ENCODE data around the gene HMCN1. TPM values are rescaled to one million over a fixed set of nuclear protein-coding genes. Genes with fewer than 3 reads are reported as not detected.

The HMCN1 gene
- total RNA-seq, 4 donors from 2014 or later = 1.0 to 8.1 (median 2.5) TPM

DNA sequence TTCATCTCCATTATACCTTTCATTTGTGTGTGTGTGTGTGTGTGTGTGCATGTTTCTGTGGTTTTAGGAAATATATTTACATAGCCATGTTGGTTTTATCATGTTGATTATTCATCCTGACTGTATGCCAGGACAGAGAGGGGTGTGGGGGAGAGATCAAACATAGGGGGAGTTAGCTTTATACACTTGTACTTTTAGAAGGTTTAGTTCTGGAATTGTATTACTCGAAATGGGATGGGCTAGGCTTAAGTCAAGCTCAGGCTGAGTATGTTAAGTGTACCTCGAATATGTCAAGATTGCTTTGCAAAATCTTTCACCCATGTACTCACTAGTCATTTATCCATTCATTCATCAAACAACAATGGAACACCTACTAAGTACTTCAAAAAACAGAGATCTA, 123.3 kb downstream of the HMCN1 start:
- intact Hi-C loops (cut with DNase I; ENCODE audit: low total_unique reads) = no loop called here
- TF ChIP-seq POLR2A (IDR thresholded peaks at IDR 0.05) = no peak
- TF ChIP-seq, protein P1, sequence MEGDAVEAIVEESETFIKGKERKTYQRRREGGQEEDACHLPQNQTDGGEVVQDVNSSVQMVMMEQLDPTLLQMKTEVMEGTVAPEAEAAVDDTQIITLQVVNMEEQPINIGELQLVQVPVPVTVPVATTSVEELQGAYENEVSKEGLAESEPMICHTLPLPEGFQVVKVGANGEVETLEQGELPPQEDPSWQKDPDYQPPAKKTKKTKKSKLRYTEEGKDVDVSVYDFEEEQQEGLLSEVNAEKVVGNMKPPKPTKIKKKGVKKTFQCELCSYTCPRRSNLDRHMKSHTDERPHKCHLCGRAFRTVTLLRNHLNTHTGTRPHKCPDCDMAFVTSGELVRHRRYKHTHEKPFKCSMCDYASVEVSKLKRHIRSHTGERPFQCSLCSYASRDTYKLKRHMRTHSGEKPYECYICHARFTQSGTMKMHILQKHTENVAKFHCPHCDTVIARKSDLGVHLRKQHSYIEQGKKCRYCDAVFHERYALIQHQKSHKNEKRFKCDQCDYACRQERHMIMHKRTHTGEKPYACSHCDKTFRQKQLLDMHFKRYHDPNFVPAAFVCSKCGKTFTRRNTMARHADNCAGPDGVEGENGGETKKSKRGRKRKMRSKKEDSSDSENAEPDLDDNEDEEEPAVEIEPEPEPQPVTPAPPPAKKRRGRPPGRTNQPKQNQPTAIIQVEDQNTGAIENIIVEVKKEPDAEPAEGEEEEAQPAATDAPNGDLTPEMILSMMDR (IDR thresholded peaks at IDR 0.05) = no peak
- 68 to 84% methylated on average over 2 of the region's 2 CpGs for WGBS, 2 donors
- no peak for DNase-seq (ENCODE audit: low spot score in 2 of 2)
- no peak overlapping the region for H3K4me3 ChIP-seq (ENCODE audit: low read depth, poor library complexity, severe bottlenecking)

DNA sequence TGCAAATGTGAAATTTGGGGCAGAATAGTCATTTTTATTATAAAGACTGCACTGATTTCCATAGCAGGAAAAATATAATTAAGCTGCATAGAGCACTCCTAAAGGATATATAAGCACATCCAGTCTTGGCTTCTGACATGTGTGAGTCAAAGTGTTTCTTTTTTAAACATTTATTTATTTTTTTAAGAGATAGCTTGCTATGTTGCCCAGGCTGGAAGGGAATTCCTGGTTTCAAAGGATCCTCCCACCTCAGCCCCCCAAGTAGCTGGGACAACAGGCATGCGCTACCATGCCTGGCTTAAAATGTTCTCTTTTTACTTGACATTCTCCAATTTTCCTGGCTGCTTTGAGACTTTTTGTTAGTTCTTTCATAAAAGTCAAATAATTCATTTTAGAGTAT, 126.1 kb downstream of the HMCN1 start:
- intact Hi-C loops (cut with DNase I; ENCODE audit: low total_unique reads) = no loop called here
- TF ChIP-seq, protein P1 (IDR thresholded peaks at IDR 0.05) = no peak
- TF ChIP-seq POLR2A (IDR thresholded peaks at IDR 0.05) = no peak
- DNase-seq (ENCODE audit: low spot score in 2 of 2) = no peak
- no peak overlapping the region for H3K4me3 ChIP-seq (ENCODE audit: low read depth, poor library complexity, severe bottlenecking)
- WGBS, 2 donors = 95 to 100% methylated on average over 1 of the region's 1 CpG

DNA sequence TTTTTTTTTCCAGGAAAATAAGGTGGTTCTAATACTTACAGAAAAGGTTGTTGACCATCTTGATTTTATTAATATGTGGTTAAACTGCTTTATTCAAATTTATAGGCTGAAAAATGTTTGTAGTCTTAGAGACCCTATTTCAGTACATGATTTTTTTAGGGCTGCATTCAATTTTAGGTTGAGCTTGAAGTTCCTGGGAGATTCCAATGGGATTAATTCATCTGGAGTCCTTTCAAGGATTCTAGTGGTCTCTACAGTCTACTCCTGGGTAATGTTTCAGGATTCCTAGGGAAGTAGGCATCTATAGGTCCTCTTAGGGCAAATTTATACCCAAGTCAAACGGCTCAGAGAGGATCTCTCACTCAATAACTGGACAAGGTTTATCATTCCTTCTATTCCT, 126.7 kb downstream of the HMCN1 start:
- H3K4me3 ChIP-seq (ENCODE audit: low read depth, poor library complexity, severe bottlenecking) = no peak overlapping the region
- no peak for DNase-seq (ENCODE audit: low spot score in 2 of 2)
- TF ChIP-seq, protein P1 (IDR thresholded peaks at IDR 0.05) = no peak
- TF ChIP-seq POLR2A (IDR thresholded peaks at IDR 0.05) = no peak
- intact Hi-C loops (cut with DNase I; ENCODE audit: low total_unique reads) = no loop called here
- 81 to 94% methylated on average over 1 of the region's 1 CpG for WGBS, 2 donors

DNA sequence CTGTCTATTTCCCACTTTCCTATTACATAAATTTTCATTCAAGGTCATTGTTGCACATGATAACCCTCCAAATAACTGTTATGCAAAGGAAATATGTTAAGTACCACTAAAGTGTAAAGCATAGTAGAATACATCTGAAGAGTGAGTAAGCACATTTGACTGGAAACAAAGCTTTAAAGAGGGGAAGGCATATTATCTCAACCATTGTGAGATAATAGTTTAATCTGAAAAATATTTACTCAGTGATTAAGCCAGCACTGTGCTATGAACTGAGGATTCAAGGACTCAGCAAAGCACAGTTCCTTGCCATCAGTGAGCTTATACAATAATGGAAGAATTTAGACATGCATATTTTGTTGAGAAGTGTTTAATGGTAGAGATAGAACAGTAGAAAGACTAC, 127.4 kb downstream of the HMCN1 start:
- no peak for DNase-seq (ENCODE audit: low spot score in 2 of 2)
- no peak overlapping the region for H3K4me3 ChIP-seq (ENCODE audit: low read depth, poor library complexity, severe bottlenecking)
- intact Hi-C loops (cut with DNase I; ENCODE audit: low total_unique reads) = no loop called here
- TF ChIP-seq POLR2A (IDR thresholded peaks at IDR 0.05) = no peak
- TF ChIP-seq, protein P1 (IDR thresholded peaks at IDR 0.05) = no peak

DNA sequence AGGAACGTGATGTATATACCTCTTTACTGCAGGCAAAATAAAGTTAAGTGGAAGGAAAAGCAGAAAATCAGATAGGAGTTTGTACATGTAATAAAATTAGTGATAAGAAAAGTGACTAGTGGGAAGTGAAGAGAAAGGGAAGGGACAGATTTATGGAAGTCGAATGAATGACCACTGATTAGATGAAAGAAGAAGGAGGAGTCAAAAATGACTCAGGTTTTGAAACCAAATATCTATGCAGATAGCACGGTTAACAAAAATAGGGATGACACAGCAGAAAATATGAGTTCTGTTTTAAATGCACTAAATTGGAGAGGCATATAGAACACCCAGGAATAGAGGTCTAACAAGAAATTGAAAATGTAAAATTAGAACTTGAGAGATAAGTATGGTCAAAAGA, 128.0 kb downstream of the HMCN1 start:
- DNase-seq (ENCODE audit: low spot score in 2 of 2) = no peak
- H3K4me3 ChIP-seq (ENCODE audit: low read depth, poor library complexity, severe bottlenecking) = no peak overlapping the region
- WGBS, 2 donors = 46 to 57% methylated on average over 3 of the region's 3 CpGs
- intact Hi-C loops (cut with DNase I; ENCODE audit: low total_unique reads) = no loop called here
- TF ChIP-seq POLR2A (IDR thresholded peaks at IDR 0.05) = no peak
- TF ChIP-seq, protein P1 (IDR thresholded peaks at IDR 0.05) = no peak

DNA sequence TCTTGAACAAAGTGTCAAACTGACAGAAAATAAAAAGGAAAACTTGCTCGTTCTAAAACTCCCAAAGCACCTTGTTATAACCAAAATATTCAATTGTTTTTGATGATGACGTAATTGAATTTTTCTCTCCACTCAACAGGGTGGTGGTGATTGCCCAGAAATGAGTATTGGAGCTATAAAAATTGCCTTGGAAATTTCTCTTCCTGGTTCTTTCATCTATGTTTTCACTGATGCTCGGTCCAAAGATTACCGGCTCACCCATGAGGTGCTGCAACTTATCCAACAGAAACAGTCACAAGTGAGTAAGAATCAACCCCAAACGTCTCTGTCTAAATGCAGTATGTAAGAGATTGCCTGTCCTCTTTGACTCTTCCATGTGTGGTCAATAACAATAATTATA, 130.1 kb downstream of the HMCN1 start:
- TF ChIP-seq, protein P1 (IDR thresholded peaks at IDR 0.05) = no peak
- TF ChIP-seq POLR2A (IDR thresholded peaks at IDR 0.05) = no peak
- no peak overlapping the region for H3K4me3 ChIP-seq (ENCODE audit: low read depth, poor library complexity, severe bottlenecking)
- intact Hi-C loops (cut with DNase I; ENCODE audit: low total_unique reads) = no loop called here
- 83 to 87% methylated on average over 5 of the region's 5 CpGs for WGBS, 2 donors
- DNase-seq (ENCODE audit: low spot score in 2 of 2) = no peak

Data from lower leg skin (tissue), 4 donors.